ENCODE results near the gene ZNF322.
"Not testable (repeated sequence)": the region's sequence is repeated elsewhere in the genome, so short reads cannot be mapped to it uniquely, and the experiment has no call there.

The ZNF322 gene, protein sequence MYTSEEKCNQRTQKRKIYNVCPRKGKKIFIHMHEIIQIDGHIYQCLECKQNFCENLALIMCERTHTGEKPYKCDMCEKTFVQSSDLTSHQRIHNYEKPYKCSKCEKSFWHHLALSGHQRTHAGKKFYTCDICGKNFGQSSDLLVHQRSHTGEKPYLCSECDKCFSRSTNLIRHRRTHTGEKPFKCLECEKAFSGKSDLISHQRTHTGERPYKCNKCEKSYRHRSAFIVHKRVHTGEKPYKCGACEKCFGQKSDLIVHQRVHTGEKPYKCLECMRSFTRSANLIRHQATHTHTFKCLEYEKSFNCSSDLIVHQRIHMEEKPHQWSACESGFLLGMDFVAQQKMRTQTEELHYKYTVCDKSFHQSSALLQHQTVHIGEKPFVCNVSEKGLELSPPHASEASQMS

GRCh38 chr6:26659042-26659999, at the start of gene ZNF322:
TSS of gene ZNF322 (minus strand) at chr6:26659746. CDS start at chr6:26638553, 21,193 bp downstream.
- no peak for FAIRE-seq

GRCh38 chr6:26705780-26706179, 46.2 kb upstream of the ZNF322 start:
- not testable (repeated sequence) for FAIRE-seq

DNA sequence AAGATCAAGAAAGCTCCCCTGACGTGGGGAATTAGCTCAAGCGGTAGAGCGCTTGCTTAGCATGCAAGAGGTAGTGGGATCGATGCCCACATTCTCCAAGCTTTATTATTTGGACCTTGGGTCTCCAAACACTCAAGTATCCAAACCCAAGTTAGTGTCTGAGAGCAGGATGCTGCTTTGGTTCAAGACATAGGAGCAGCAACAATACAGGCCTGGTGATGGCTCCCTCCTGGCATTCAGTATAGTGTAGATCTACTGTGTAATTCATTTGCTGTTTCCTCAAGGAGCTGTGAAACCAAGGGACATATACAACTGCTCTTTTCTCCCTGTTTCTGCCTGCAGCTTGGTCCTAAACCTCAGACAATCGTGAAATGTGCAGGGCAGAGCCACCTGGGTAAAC, 45.8 kb upstream of the ZNF322 start:
- not testable (repeated sequence) for FAIRE-seq

DNA sequence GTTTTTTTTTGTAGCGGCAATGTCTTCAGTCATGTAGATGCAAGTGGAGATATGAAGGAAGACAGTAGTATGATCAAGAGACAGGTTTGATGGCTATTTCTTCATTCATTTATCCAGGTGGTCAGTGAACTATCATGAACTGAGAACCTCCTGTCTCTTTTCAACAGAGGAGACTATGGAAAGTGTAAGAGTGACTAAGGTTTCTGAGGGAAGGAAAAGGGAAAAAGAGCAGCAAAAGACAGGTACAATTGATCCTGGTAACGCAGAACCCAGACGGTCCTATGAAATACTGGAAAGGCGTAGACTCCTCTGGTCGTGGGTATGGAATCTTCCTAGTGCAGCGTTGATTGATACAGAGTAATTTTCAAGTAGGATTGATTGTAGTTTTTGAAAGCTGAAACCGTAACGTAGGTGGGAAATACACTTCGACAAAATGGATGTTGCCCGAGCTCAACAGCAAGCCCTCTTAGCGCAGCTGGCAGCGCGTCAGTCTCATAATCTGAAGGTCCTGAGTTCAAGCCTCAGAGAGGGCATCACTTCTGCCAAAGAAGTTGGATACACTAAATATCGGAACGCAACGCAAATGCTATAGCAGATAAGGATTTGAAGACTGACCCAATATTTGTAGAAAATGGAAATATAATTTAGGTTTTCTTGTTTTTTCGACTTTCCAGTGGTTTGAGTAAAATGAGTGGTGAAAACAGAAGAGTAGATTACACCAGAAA, 41.6 kb upstream of the ZNF322 start:
- FAIRE-seq: not testable (repeated sequence)

GRCh38 chr6:26697496-26697895, 38.0 kb upstream of the ZNF322 start:
- not testable (repeated sequence) for FAIRE-seq

DNA sequence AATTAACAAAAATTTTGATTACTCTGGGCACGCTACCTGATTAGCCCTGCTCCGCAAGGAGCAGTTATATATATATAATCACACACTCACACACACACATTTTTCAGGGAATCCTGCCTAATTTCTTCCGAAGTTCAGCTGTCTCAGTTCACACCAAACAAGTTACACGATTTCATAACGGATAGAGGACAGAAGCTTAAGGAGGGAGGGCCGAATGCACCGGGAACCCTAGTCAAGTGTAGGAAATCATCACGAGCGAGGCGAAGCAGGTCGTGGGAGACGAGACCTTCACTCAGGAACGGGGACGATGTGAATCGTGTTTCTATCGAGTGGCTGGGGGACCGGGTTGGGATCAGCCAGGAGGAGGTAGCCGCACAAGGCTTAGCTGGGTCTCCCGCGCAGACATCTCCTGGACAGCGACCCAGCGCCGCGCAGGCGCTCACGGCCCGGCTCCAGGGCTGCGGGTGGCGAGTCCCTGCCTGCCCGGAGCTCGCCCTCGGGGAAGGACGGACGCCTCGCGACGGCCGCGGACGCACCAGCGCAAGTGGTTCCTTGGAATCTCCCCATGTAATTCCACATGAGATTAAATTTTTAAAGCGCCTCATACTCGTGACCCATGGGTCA, 29.9 kb upstream of the ZNF322 start:
- not testable (repeated sequence) for FAIRE-seq

DNA sequence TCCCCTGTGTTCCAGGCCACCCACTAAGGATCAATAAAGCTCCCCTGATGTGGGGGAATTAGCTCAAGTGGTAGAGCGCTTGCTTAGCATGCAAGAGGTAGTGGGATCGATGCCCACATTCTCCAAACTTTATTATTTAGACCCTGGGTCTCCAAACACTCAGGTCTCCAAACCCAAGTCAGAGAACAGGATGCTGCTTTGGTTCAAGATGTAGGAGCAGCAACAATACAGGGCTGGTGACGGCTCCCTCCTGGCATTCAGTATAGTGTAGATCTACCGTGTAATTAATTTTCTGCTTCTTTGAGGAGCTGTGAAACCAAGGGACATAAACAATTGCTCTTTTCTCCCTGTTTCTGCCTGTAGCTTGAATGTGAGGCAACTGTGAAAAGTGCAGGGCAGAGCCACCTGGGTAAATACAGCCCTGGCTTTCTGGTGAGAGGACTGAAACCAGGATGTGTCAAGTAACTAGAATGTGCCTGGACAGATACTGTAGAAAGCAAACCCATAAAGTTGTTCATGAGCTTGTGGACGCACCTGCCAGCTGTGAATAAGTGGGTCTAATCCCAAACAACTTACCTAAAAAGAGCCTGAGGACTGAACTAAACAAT, 23.0 kb upstream of the ZNF322 start:
- FAIRE-seq: not testable (repeated sequence)

GRCh38 chr6:26673287-26673686, 13.7 kb upstream of the ZNF322 start:
- FAIRE-seq: not testable (repeated sequence)

DNA sequence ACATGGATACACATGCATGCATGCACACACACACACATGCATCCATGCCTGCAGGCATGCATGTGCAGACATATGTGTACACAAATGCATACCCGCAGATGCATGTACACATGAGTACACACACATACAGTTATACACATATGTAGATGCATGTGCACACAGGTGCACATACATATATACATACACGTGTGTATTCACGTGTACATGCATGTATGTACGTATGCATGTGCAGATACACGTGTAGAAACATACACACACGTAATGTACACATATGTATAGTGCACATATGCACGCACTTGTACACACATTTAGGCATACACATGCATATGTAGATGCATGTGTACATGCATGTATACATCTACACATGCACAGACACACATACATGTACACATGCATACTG, 11.0 kb upstream of the ZNF322 start:
- FAIRE-seq: not testable (repeated sequence)

DNA sequence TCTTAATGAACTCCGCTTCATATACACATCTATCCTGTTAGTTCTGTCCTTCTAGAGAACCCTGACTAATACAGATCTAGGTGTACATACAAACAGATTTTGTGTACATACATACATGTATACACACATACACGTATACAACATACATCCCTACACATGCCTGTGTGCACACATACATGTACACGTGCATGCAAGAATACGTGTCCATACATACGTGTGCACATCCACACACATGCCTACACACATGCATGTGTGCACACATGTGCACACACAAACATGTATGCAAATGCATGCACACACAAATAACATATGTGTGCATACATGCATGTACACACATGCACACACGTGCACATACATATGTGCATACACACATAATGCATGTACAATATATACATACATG, 10.5 kb upstream of the ZNF322 start:
- not testable (repeated sequence) for FAIRE-seq

- FAIRE-seq: no peak
These were observed 435 bp upstream of the ZNF322 start for GRCh38 chr6:26660000-26660361.

DNA sequence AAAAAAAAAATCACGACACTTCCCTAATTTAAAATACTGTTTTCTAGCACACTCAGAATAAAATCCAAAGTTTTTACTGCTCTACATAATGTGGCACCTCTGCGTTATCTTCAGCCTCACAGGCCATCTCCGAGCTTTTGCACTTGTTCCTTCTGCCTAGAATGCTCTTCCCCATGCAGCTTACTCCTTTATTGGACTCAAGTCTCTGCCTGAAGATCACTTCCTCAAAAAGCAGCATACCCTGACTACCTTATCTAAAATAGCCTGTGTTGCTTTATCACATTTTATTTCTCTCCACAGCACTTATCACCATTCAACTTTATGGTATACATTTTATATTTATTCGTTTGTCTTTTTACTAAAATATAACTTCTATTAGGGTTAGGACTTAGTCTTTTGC, 2.3 kb downstream of the ZNF322 start:
- no peak for FAIRE-seq

DNA sequence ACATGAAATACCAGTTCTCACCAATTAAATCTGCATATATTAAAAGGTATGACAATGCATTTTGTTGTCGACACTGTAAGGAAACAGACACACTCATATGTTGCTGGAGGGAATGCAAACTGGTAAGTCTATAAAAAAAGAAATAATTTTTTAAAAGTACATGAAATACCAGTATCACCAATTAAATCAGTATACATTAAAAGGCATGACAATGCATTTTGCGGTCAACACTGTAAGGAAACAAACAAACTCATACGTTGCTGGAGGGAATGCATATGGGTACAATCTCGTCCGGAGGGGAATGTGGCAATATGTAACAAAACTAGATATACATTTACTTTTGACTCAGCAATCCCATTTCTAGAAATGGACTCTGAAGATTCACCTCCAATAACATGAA, 6.5 kb downstream of the ZNF322 start:
- no peak for FAIRE-seq

DNA sequence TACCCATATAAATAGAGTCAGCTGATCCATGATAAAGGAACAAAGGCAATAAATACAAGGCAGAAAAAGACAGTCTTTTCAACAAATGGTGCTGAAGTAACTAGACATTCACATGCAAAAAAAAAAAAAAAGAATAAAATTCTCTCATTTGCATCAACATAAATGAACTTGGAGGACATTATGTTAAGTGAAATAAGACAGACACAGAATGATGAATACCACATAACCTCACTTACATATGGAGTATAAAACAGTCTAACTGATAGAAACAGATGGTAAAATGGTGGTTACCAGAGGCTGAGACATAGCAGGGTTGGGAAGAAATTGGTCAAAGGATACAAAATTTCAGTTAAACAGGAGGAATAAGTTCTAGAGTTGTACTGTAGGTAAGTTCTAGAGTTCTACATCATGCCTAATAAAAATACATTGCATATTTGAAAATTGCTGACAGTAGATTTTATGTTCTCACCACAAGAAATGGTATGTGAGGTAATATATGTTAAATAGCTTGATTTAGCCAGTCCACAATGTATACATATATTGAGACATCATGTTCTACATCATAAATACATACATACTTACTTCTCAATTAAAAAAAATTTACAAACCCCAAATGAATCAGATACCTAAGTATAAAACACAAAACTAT, 8.3 kb downstream of the ZNF322 start:
- FAIRE-seq: no peak

DNA sequence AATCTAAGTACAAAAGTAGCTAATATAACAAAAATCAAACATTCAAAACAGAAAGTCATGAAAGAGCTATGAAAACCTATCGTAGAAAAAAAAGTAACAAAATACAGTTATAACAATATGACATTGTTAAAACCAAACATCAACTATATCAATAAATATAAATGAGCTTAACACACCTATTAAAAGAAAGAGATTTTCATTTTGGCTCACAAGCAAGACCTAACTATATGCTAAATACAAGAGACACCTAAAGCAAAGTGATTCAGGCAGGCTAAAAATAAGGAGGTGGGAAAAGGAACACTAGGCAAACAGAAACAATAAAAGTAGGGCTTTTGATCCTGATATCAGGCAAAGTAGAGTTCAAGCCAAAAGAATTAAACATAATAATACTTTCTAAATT, 13.5 kb downstream of the ZNF322 start:
- FAIRE-seq: no peak

DNA sequence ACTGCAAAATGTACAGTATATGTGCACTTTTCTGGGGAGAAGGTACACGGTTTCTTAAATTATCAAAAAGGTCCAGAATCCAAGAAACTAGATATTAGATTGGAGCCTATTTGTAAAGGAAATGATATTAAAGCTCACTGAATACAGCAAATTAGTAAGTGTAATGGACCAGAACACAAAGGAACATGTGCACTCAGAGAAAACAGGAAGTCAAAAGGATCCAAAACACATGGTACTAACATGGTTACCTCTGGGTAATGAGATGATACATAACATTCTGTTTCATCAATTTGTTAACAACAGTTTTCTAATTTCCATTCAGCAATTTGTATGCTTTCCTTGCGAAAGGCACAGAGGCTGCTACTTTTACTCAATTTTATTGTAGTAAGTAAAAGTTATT, 18.7 kb downstream of the ZNF322 start:
- FAIRE-seq: no peak

GRCh38 chr6:26629359-26629758, 30.2 kb downstream of the ZNF322 start:
- no peak for FAIRE-seq

DNA sequence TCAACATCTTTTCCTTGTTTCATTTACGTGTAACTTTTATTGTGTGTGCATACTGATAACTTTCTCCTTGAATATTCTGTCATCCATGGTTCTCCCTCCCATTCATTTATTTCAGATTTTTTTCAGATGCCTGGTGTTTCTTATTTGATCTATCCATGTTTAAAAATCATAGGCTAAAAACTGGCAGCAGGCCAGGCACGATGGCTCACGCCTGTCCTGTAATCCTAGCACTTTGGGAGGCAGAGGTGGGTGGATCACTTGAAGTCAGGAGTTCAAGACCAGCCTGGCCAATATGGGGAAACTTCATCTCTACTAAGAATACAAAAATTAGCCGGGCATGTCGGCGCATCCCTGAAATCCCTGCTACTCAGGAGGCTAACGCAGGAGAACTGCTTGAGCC, 31.7 kb downstream of the ZNF322 start:
- no peak for FAIRE-seq

GRCh38 chr6:26624557-26624956, 35.0 kb downstream of the ZNF322 start:
- no peak for FAIRE-seq

GRCh38 chr6:26623339-26623859, 36.1 kb downstream of the ZNF322 start:
- no peak for FAIRE-seq
